GM19452 (cell line): ENCODE measurements around the gene GALNT6.
"Not testable (repeated sequence)": the region's sequence is repeated elsewhere in the genome, so short reads cannot be mapped to it uniquely, and the experiment has no call there.

Experiments
- ATAC-seq: cut with Tn5 transposase; IDR thresholded peaks from one replicate; pipeline ENCODE4 v1.9.1; 2021; ENCODE audit not compliant: unreplicated experiment

GALNT6 gene

GRCh38 chr12:51324953-51325352 is 66.3 kb downstream of the GALNT6 start:
- ATAC-seq: no peak

- peak; percentile 57 for ATAC-seq
These were observed 67.0 kb downstream of the GALNT6 start, which contains the start of gene BIN2 for GRCh38 chr12:51323966-51324895. Gene BIN2, minus strand, starts transcription at chr12:51324174. Its CDS starts 72 bp downstream, at chr12:51324102.

- ATAC-seq: peak; percentile 35
These were observed 67.8 kb downstream of the GALNT6 start for GRCh38 chr12:51323317-51323960.

- ATAC-seq: no peak
These were observed 68.8 kb downstream of the GALNT6 start for GRCh38 chr12:51322452-51322851.

GRCh38 chr12:51321882-51322281 is 69.3 kb downstream of the GALNT6 start:
- no peak for ATAC-seq

DNA sequence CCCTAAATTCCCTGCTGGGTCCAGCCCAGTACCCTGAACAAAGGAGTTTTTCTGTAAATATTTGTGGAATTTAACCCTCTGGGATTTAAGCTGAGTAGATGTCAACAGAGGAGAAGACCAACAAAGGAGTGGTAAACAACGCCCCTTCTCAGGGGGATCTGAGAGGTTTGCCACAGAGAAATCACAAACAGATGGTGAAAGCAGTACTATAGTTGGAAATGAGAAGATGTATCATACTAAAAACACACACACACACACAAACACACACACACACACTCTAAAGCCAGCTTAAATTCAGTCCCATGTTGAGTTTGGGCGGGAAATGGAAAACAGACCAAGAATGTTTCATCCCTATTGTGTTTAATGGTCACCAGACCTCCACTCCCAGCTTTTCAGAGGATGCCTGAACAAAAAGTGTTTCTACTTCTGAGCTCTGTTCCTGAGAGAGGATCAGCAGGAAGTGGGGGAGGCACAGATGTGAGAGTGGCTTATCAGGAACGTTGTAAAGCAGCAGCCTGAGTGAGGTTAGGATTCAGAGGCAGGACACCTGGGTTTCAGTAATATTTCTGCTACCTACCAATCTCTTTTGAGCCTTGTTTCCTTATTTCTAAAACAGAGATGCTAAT is 70.4 kb downstream of the GALNT6 start:
- no peak for ATAC-seq

- ATAC-seq: no peak
These were observed 70.9 kb downstream of the GALNT6 start for GRCh38 chr12:51320311-51320694.

DNA sequence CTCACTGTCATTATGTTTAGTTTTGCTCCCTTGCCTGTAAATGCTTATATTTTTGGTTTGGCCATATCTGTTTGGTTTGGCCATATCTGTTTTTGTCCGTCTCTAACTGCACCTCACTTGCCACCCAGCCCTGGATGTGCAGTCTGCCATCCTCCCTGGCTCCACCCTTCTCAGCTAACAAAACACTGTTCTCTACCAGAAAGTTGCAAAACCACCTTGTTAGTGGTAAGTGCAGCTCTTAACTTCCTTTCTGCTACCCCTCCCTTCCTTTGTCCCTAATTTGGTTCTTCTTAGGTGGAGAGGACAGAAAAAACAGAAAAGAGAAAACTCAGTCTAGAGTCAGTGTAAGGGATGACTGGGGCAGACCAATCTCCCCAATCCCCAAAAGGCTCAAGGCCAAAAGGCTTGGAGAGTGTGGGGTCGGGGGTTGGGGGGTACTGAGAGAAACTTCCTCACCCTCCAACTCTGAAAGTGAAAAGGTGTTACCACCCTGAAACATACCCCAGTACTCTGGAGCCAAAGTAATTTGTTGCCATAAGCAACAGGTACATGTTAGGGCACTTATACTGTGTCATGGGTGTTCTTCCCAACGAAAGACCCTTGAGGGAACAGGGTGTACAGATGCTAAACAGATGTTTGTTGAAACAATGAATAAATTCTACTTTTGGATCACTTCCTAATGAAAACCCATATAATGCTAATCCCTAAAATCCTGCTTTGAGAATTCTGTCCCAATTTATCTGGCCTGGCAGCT is 72.2 kb downstream of the GALNT6 start:
- no peak for ATAC-seq

DNA sequence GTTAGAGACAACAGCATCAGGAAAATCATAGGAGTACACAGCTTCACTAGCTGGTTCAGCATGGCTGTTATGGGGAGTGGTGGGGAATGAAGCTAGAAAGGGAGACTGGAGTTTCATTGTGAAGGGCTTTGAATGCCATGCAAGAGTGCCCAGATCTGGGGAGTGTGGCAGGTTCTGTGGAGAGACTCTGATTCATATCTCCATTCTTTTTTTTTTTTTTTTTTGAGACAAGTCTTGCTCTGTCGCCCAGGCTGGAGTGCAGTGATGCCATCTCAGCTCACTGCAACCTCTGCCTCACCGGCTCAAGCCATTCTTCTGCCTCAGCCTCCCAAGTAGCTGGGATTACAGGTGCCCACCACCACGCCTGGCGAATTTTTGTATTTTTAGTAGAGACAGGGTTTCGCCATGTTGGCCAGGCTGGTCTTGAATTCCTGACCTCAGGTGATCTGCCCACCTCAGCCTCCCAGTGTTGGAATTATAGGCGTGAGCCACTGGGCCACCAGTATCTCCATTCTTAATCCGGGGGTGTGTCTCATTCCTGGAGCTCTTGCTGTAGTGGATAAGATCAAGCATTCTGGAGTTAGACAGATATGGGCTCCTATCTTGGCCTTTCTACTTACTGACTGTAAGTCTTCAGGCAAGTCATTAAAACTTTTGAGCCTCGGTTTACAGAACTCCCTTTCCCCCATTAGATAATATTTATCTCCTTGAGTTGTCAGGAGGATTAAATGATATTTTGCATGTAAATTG is 73.0 kb downstream of the GALNT6 start:
- not testable (repeated sequence) for ATAC-seq

- no peak for ATAC-seq
These were observed 79.8 kb downstream of the GALNT6 start for GRCh38 chr12:51311389-51311788.

- ATAC-seq: no peak
These were observed 83.3 kb downstream of the GALNT6 start for GRCh38 chr12:51307655-51308593.

GRCh38 chr12:51306507-51306906 is 84.7 kb downstream of the GALNT6 start:
- no peak for ATAC-seq
